Measurements from ENCODE around the gene SPDYC.

The SPDYC gene

DNA sequence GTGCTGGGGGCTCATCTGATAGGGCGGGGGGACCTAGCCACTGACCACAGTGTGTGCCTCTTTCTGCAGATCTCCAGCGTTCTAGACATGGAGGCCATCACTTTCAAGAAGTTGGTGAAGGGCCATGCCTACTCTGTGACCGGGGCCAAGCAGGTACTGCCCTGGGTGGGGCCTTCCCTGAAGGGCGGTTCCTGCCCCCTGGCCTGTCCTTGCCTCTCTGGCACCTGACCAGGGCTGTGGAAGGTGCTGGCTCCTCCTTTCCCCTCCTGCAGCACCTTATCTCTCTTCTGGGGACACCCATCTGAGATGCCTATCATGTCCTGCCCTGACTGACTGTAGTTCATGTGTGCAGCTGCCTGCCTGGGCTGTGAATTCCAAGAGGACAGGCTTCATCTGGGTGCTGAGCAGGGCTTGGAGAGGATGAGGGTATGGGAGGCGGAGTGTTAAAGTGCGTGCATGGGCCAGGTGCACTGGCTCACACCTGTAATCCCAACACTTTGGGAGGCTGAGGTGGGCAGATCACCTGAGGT is 17.2 kb downstream of the SPDYC start:
- no peak for DNase-seq (ENCODE audit: low spot score)
- in situ Hi-C loops (cut with MboI; ENCODE audit: low pct_unique_long_range_greater_than_20kb, low sequenced_read_pairs, unreplicated experiment): no loop called here
- TF ChIP-seq, protein P1, sequence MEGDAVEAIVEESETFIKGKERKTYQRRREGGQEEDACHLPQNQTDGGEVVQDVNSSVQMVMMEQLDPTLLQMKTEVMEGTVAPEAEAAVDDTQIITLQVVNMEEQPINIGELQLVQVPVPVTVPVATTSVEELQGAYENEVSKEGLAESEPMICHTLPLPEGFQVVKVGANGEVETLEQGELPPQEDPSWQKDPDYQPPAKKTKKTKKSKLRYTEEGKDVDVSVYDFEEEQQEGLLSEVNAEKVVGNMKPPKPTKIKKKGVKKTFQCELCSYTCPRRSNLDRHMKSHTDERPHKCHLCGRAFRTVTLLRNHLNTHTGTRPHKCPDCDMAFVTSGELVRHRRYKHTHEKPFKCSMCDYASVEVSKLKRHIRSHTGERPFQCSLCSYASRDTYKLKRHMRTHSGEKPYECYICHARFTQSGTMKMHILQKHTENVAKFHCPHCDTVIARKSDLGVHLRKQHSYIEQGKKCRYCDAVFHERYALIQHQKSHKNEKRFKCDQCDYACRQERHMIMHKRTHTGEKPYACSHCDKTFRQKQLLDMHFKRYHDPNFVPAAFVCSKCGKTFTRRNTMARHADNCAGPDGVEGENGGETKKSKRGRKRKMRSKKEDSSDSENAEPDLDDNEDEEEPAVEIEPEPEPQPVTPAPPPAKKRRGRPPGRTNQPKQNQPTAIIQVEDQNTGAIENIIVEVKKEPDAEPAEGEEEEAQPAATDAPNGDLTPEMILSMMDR (IDR thresholded peaks at IDR 0.05; ENCODE audit: extremely low read depth, insufficient read depth, missing control alignments): no peak

DNA sequence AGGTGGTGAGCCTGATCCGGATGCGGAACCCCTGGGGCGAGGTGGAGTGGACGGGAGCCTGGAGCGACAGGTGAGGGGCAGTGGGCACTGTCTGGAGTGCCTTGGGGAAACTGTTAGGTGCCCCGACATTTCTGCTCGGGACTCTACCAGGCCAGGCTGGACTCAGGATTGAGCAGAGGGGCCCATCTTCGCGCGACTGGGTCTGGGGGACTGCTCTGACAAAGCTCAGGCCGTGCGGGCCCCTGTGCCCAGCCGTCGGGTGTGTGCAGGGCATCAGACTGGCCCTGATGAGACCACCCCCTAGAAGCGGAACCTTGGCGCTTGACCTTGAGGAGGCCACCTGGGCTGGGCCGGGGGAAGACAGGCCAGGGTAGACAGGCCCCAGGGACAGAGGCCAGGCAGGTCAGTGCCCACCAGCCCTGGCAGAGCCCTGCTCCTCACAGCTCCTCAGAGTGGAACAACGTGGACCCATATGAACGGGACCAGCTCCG is 18.0 kb downstream of the SPDYC start:
- in situ Hi-C loops (cut with MboI; ENCODE audit: low pct_unique_long_range_greater_than_20kb, low sequenced_read_pairs, unreplicated experiment): no loop called here
- TF ChIP-seq, protein P1 (IDR thresholded peaks at IDR 0.05; ENCODE audit: extremely low read depth, insufficient read depth, missing control alignments): no peak
- DNase-seq (ENCODE audit: low spot score): no peak

DNA sequence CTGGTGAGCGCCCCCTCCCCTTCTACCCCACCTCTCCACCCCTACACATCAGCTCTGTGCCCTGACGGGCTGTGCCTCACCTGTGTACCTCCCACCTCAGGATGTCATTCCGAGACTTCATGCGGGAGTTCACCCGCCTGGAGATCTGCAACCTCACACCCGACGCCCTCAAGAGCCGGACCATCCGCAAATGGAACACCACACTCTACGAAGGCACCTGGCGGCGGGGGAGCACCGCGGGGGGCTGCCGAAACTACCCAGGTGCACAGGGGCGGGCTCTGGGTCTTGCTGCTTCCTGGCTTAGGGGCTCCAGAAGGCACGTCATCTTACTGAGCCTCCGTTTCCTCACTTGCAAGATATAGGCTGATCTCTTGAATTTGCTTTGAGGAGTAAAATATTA is 18.5 kb downstream of the SPDYC start:
- TF ChIP-seq, protein P1 (IDR thresholded peaks at IDR 0.05; ENCODE audit: extremely low read depth, insufficient read depth, missing control alignments): no peak
- DNase-seq (ENCODE audit: low spot score): no peak
- in situ Hi-C loops (cut with MboI; ENCODE audit: low pct_unique_long_range_greater_than_20kb, low sequenced_read_pairs, unreplicated experiment): no loop called here

DNA sequence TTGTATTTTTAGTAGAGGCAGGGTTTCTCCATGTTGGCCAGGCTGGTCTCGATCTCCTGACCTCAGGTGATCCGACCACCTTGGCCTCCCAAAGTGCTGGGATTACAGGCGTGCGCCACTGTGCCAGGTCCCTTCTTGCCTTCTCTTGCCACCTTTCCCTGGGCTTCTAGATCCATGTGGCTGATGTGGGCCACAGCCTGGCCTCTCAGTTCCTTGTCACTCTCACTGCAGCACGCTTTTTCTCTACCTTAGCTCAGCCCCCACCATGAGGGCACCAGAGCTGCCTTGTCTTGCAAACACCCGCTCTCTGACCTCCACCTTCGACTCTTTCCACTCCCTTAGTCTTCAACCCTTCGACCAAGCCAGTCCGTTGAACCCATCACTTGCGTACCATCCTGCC is 19.2 kb downstream of the SPDYC start:
- TF ChIP-seq, protein P1 (IDR thresholded peaks at IDR 0.05; ENCODE audit: extremely low read depth, insufficient read depth, missing control alignments): no peak

DNA sequence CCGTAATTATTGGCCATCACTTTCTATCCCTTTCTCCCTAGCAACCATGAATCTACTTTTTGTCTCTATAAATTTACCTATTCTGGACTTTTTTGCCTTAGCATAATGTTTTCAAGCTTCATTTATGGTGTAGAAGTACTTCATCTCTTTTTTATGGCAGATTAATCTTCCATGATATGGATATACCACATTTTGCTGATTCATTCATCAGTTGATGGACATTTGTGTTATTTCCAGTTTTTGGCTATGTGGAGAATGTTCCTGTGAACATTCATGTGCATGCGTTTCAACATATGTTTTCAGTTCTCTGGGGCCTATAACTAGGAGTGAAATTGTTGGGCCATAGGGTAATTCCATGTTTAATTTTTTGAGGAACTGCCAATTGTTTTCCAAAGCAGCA is 24.5 kb downstream of the SPDYC start:
- TF ChIP-seq, protein P1 (IDR thresholded peaks at IDR 0.05; ENCODE audit: extremely low read depth, insufficient read depth, missing control alignments): no peak
- DNase-seq (ENCODE audit: low spot score): no peak
- in situ Hi-C loops (cut with MboI; ENCODE audit: low pct_unique_long_range_greater_than_20kb, low sequenced_read_pairs, unreplicated experiment): no loop called here

More for the DNA sequence above, 19.2 kb downstream of the SPDYC start:
- no peak for DNase-seq (ENCODE audit: low spot score)
- in situ Hi-C loops (cut with MboI; ENCODE audit: low pct_unique_long_range_greater_than_20kb, low sequenced_read_pairs, unreplicated experiment): no loop called here

DNA sequence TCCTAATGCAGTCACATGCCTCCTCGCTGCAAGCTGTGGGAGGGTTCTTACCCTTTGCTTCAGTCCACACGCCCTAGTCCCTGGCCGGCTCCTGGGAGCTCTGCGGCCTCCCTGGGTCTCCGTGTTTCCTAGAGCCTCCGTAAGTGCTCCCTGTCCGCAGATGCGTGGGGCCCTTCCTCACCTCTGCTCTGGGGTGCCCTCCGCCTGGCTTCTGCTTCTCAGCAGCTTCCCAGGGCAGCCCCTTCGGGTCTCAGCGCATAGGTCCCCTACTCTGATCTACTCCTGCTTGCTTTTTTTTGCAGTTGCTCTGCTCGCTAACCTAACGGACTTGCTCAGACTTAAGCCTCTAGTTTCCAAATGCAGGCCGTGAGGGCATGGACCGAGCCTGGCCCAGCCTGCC is 34.1 kb downstream of the SPDYC start:
- no peak for DNase-seq (ENCODE audit: low spot score)
- TF ChIP-seq, protein P1 (IDR thresholded peaks at IDR 0.05; ENCODE audit: extremely low read depth, insufficient read depth, missing control alignments): no peak
- in situ Hi-C loops (cut with MboI; ENCODE audit: low pct_unique_long_range_greater_than_20kb, low sequenced_read_pairs, unreplicated experiment): loop anchor here (10.0 kb wide), 1 partner anchor 51 kb away; no protein-coding TSS in a partner anchor
